PC-3 (cell line): Measurements from ENCODE around the gene GCH1.

Experiments
- CTCF ChIP-seq: fragments of 300-600 bp; sonication (generic); conservative IDR thresholded peaks from 2 replicates; pipeline ENCODE4 v1.5.1; 2017; ENCODE audit warnings: antibody characterized with exemption, low read depth, mild to moderate bottlenecking, low read length
- EZH2 ChIP-seq: fragments of 300-600 bp; sonication (generic); IDR thresholded peaks from one replicate; pipeline ENCODE4 v1.6.1; 2017; ENCODE audit warnings: antibody characterized with exemption, mild to moderate bottlenecking, low read length; ENCODE audit not compliant: unreplicated experiment
- EZH2phosphoT487 ChIP-seq: fragments of 300-600 bp; sonication (generic); IDR thresholded peaks from 2 replicates; pipeline ENCODE4 v1.6.1; 2018; ENCODE audit warnings: mild to moderate bottlenecking, antibody characterized with exemption, low read length, borderline replicate concordance

- TF ChIP-seq CTCF: no peak
- no peak for TF ChIP-seq EZH2
- TF ChIP-seq EZH2phosphoT487: no peak
These were observed 79.9 kb downstream of the GCH1 start for GRCh38 chr14:54822685-54823084.
